Esophagus muscularis mucosa (tissue), 4 donors: Measurements from ENCODE around the gene CFI. TPM values are rescaled to one million over a fixed set of nuclear protein-coding genes. Genes with fewer than 3 reads are reported as not detected.
A peak's percentile ranks its signal among the peaks of the same experiment; 100 is the strongest.

Experiments used
- DNase-seq: peaks from one replicate; pipeline ENCODE4 v3.0.0-alpha.2; 2017; ENCODE audit errors: extremely low spot score
- H3K27ac ChIP-seq, 4 donors: fragments of 200-600 bp; sonication (generic); replicated peaks in 1 of 4; 1 replicate in 3 of 4; 2 replicates in 1 of 4; pipeline ENCODE4 v1.5.1; 2016 to 2019; ENCODE audit warnings: mild to moderate bottlenecking in 1 of 4
- H3K27me3 ChIP-seq, 4 donors: fragments of 200-600 bp; sonication (generic); one replicate each; pipeline versions ENCODE4 v1.5.1 to v1.6.0; 2016 to 2019
- H3K36me3 ChIP-seq, 4 donors: fragments of 200-600 bp; sonication (generic); one replicate each; pipeline ENCODE4 v1.5.1; 2016 to 2019
- H3K4me1 ChIP-seq, 4 donors: fragments of 200-600 bp; sonication (generic); one replicate each; pipeline ENCODE4 v1.5.1; 2016 to 2019
- H3K4me3 ChIP-seq, 4 donors: fragments of 200-600 bp; sonication (generic); 1 replicate in 2 of 4; 2 replicates in 2 of 4; pipeline ENCODE4 v1.5.1; 2016 to 2019; ENCODE audit warnings: mild to moderate bottlenecking in 4 of 4, moderate library complexity in 1 of 4
- H3K9me3 ChIP-seq, 4 donors: fragments of 200-600 bp; sonication (generic); 1 replicate in 3 of 4; 2 replicates in 1 of 4; pipeline ENCODE4 v1.5.1; 2016 to 2019
- CTCF ChIP-seq, 3 experiments: fragments of 200-600 bp in 2 of 3; fragments of 450-650 bp in 1 of 3; sonication (generic) in 2 of 3; IDR thresholded peaks; one replicate each; pipeline ENCODE4 v1.5.1; 2017 to 2019; ENCODE audit warnings: antibody characterized with exemption in 3 of 3, mild to moderate bottlenecking in 2 of 3, moderate library complexity in 1 of 3
- EP300 ChIP-seq: sonication (generic); formaldehyde crosslinking; IDR thresholded peaks from one replicate; pipeline ENCODE4 v1.6.1; 2017; ENCODE audit warnings: antibody characterized with exemption
- POLR2A ChIP-seq: fragments of 450-650 bp; IDR thresholded peaks from one replicate; pipeline ENCODE4 v1.6.1; 2017; ENCODE audit warnings: antibody characterized with exemption, moderate library complexity, mild to moderate bottlenecking, low read depth
- POLR2AphosphoS5 ChIP-seq, 2 donors: sonication (generic); formaldehyde crosslinking; IDR thresholded peaks; one replicate each; pipeline ENCODE4 v1.6.1; 2017; ENCODE audit warnings: antibody characterized with exemption in 2 of 2
- WGBS: methylation state at CpG from one replicate; pipeline ENCODE4 v1.1.5; 2018; 5-methylcytosine and 5-hydroxymethylcytosine counted together
- intact Hi-C: fragments of 100-400 bp; cut with DNase I; formaldehyde crosslinking; loops from one replicate; pipeline ENCODE4 v1.15.1; 2023
- total RNA-seq, 4 donors: library from RNA; depleted of rRNA; stranded (reverse); fragments of >200 nt; gene quantifications; one replicate each; pipeline versions ENCODE4 v1.1.0 to v1.2.1, GENCODE V29; 2016

CFI gene
- total RNA-seq, 4 donors from 2014 or later, result 8.7 to 10.6 (median 9.9) TPM

- Histone ChIP-seq H3K27ac (no peak overlapping the region), H3K27me3 (no peaks in the 10 kb centered on the region), H3K4me3 (no peak overlapping the region), H3K9me3 (no peaks in the 10 kb centered on the region), H3K36me3 (peaks cover 0 to 37% (median 19%) of the 10 kb centered on the region in 4 donors), H3K4me1 (no peaks in the 10 kb centered on the region)
- no peak for DNase-seq
- TF ChIP-seq CTCF (IDR thresholded peaks at IDR 0.05), result no peak
- WGBS, result 90% methylated on average over 1 of the region's 1 CpG
- intact Hi-C loops, result no loop called here
Measured at GRCh38 chr4:109718759-109719158, 83.0 kb downstream of the CFI start.

- peaks cover 0 to 59% (median 30%) of the 10 kb centered on the region in 4 donors for H3K36me3 ChIP-seq
- no peak for DNase-seq
- H3K27ac ChIP-seq, result no peak overlapping the region
- TF ChIP-seq CTCF (IDR thresholded peaks at IDR 0.05), result no peak
- no peak for TF ChIP-seq EP300
- TF ChIP-seq POLR2AphosphoS5 (IDR thresholded peaks at IDR 0.05), result no peak
- no peak for TF ChIP-seq POLR2A
- 95% methylated on average over 3 of the region's 3 CpGs for WGBS
- H3K27me3 ChIP-seq, result no peaks in the 10 kb centered on the region
- no peaks in the 10 kb centered on the region for H3K4me1 ChIP-seq
- no peak overlapping the region for H3K4me3 ChIP-seq
- intact Hi-C loops, result no loop called here
- H3K9me3 ChIP-seq, result no peaks in the 10 kb centered on the region
Measured at GRCh38 chr4:109713500-109713899, 88.3 kb downstream of the CFI start.

- peaks cover 0 to 33% (median 19%) of the 10 kb centered on the region in 4 donors for H3K36me3 ChIP-seq
- no peaks in the 10 kb centered on the region for H3K9me3 ChIP-seq
- no peak overlapping the region for H3K27ac ChIP-seq
- H3K27me3 ChIP-seq, result no peaks in the 10 kb centered on the region
- H3K4me1 ChIP-seq, result peaks cover 0 to 5% (median 3%) of the 10 kb centered on the region in 4 donors
- DNase-seq, result no peak
- H3K4me3 ChIP-seq, result no peak overlapping the region
- TF ChIP-seq EP300 (no peak), POLR2A (no peak)
- intact Hi-C loops, result loop anchor here (10.0 kb wide), 1 partner anchor 284 kb away; no protein-coding TSS in a partner anchor
- WGBS, result 93% methylated on average over 1 of the region's 1 CpG
Measured at GRCh38 chr4:109708990-109709389, 92.8 kb downstream of the CFI start.

GRCh38 chr4:109708435-109708834 is 93.4 kb downstream of the CFI start:
- DNase-seq, result no peak
- no peak for TF ChIP-seq POLR2A
- TF ChIP-seq POLR2AphosphoS5 (IDR thresholded peaks at IDR 0.05), result no peak
- no peak for TF ChIP-seq EP300
- no peak for TF ChIP-seq CTCF (IDR thresholded peaks at IDR 0.05)
- no peak overlapping the region for H3K4me3 ChIP-seq
- peaks cover 0 to 11% (median 8%) of the 10 kb centered on the region in 4 donors for H3K4me1 ChIP-seq
- H3K36me3 ChIP-seq, result peaks cover 0 to 28% (median 17%) of the 10 kb centered on the region in 4 donors
- no peaks in the 10 kb centered on the region for H3K27me3 ChIP-seq
- no peak overlapping the region for H3K27ac ChIP-seq
- intact Hi-C loops, result loop anchor here (10.0 kb wide), 1 partner anchor 284 kb away; no protein-coding TSS in a partner anchor
- no peaks in the 10 kb centered on the region for H3K9me3 ChIP-seq
- 68% methylated on average over 2 of the region's 2 CpGs for WGBS

- DNase-seq, result no peak
Measured at GRCh38 chr4:109703664-109704361, 98.0 kb downstream of the CFI start.

More at GRCh38 chr4:109703664-109704361, 98.0 kb downstream of the CFI start:
- peaks cover 11 to 28% (median 23%) of the 10 kb centered on the region in 4 donors for H3K4me1 ChIP-seq
- H3K27me3 ChIP-seq, result no peaks in the 10 kb centered on the region
- peak overlapping the region; percentile 61 to 86 (median 78) for H3K4me3 ChIP-seq
- no peaks in the 10 kb centered on the region for H3K9me3 ChIP-seq
- 28% methylated on average over 7 of the region's 11 CpGs for WGBS
- no peak for TF ChIP-seq EP300
- no peak for TF ChIP-seq CTCF (IDR thresholded peaks at IDR 0.05)
- no peak for TF ChIP-seq POLR2AphosphoS5 (IDR thresholded peaks at IDR 0.05)
- no peak for TF ChIP-seq POLR2A
- peaks cover 0 to 13% (median 8%) of the 10 kb centered on the region in 4 donors for H3K36me3 ChIP-seq
- H3K27ac ChIP-seq, result peak overlapping the region; percentile 75 to 91 (median 86)
- intact Hi-C loops, result loop anchor here (2.0 to 10.0 kb wide), 3 partner anchors 25 to 279 kb away; partner anchors contain the start of gene GAR1
